HG02798 (cell line): ENCODE data around the gene SH3BGRL3.
"Not testable (repeated sequence)": the region's sequence is repeated elsewhere in the genome, so short reads cannot be mapped to it uniquely, and the experiment has no call there.

ENCODE experiments used
- ATAC-seq: cut with Tn5 transposase; IDR thresholded peaks from one replicate; pipeline ENCODE4 v1.9.1; 2021; ENCODE audit warnings: mild to moderate bottlenecking; ENCODE audit not compliant: unreplicated experiment, poor library complexity

The SH3BGRL3 gene

GRCh38 chr1:26289158-26290059, 9.5 kb downstream of the SH3BGRL3 start:
- peak; percentile 36 for ATAC-seq

- ATAC-seq: no peak
Measured at GRCh38 chr1:26290122-26290881, 10.4 kb downstream of the SH3BGRL3 start.

- no peak for ATAC-seq
Measured at GRCh38 chr1:26290882-26291261, 11.0 kb downstream of the SH3BGRL3 start.

- no peak for ATAC-seq
Measured at GRCh38 chr1:26291433-26291832, 11.5 kb downstream of the SH3BGRL3 start.

- ATAC-seq: no peak
Measured at GRCh38 chr1:26291939-26292338, 12.1 kb downstream of the SH3BGRL3 start.

GRCh38 chr1:26292735-26293134, 12.8 kb downstream of the SH3BGRL3 start:
- not testable (repeated sequence) for ATAC-seq

- no peak for ATAC-seq
Measured at GRCh38 chr1:26293911-26294463, 14.1 kb downstream of the SH3BGRL3 start.

- ATAC-seq: no peak
Measured at GRCh38 chr1:26295194-26296138, 15.6 kb downstream of the SH3BGRL3 start.

GRCh38 chr1:26296340-26297056, 16.6 kb downstream of the SH3BGRL3 start:
- ATAC-seq: no peak

GRCh38 chr1:26297057-26297790, 17.3 kb downstream of the SH3BGRL3 start:
- no peak for ATAC-seq

- ATAC-seq: no peak
Measured at GRCh38 chr1:26297791-26298124, 17.9 kb downstream of the SH3BGRL3 start.

GRCh38 chr1:26300578-26301275, 20.8 kb downstream of the SH3BGRL3 start:
- no peak for ATAC-seq

- ATAC-seq: no peak
Measured at GRCh38 chr1:26302733-26303405, 23.0 kb downstream of the SH3BGRL3 start.

- peak; percentile 8 for ATAC-seq
Measured at GRCh38 chr1:26305667-26306289, 25.9 kb downstream of the SH3BGRL3 start.

- ATAC-seq: peak; percentile 100
Measured at GRCh38 chr1:26306290-26307229, 26.7 kb downstream of the SH3BGRL3 start, which contains the start of gene UBXN11. TSS of gene UBXN11 (minus strand) at chr1:26306636. CDS start at chr1:26302883, 3,753 bp downstream.

- no peak for ATAC-seq
Measured at GRCh38 chr1:26307363-26307781, 27.5 kb downstream of the SH3BGRL3 start.
